ENCODE results near the gene LILRA2.

Gene LILRA2

DNA sequence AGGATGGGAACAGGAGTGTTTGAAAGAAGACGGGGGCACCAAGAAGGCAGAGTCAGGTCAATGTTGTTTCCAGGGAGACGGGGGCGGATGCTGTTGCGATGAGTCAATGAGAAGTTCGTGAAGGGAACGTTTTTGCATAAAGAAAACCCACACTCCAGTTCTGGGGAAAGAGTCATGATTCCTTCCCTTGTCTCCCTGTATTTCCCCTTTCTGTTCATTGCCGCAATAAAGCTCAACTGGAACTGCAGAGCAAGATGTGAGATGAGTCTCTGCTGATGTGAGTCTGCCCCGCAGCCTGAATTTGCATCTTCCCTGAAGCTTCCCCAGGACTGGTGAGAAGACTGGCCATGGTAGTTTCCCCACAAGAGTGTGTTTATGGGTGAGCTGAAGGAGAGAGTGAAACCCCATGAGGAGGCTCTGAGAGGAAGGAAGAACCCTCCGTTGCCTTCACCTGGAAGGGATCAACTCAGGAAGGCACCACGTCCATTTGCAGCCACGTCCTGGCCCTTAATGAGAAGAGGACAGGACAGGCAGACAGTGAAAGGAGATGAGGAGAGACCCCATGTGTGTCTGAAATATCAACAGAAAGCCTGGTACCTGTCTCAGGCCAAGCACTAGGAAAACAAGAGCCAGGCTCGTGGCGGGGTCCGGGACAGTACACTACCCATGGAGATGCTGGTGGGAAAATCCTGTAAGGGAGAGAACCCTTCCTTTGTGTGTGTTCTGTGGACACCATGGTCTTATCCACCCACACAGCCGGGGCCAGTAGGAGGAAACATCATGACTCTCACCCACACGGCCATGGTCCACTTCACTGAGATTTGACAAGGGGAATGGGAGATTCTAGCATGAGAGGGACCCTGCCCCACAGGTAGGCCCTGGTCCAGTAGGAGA lies 33.5 kb downstream of the LILRA2 start:
- TF ChIP-seq, protein P1, sequence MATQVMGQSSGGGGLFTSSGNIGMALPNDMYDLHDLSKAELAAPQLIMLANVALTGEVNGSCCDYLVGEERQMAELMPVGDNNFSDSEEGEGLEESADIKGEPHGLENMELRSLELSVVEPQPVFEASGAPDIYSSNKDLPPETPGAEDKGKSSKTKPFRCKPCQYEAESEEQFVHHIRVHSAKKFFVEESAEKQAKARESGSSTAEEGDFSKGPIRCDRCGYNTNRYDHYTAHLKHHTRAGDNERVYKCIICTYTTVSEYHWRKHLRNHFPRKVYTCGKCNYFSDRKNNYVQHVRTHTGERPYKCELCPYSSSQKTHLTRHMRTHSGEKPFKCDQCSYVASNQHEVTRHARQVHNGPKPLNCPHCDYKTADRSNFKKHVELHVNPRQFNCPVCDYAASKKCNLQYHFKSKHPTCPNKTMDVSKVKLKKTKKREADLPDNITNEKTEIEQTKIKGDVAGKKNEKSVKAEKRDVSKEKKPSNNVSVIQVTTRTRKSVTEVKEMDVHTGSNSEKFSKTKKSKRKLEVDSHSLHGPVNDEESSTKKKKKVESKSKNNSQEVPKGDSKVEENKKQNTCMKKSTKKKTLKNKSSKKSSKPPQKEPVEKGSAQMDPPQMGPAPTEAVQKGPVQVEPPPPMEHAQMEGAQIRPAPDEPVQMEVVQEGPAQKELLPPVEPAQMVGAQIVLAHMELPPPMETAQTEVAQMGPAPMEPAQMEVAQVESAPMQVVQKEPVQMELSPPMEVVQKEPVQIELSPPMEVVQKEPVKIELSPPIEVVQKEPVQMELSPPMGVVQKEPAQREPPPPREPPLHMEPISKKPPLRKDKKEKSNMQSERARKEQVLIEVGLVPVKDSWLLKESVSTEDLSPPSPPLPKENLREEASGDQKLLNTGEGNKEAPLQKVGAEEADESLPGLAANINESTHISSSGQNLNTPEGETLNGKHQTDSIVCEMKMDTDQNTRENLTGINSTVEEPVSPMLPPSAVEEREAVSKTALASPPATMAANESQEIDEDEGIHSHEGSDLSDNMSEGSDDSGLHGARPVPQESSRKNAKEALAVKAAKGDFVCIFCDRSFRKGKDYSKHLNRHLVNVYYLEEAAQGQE (IDR thresholded peaks at IDR 0.05; ENCODE audit: insufficient read depth in 1 of 2, low read depth in 2 of 2, low read length in 2 of 2), result no peak
- no peak for TF ChIP-seq FOXP2 (optimal IDR thresholded peaks at IDR 0.05; ENCODE audit: borderline replicate concordance, extremely low read depth, extremely low read length, insufficient read depth)
- no peak for TF ChIP-seq TAF1 (IDR thresholded peaks at IDR 0.05; ENCODE audit: borderline replicate concordance, insufficient read depth, low read length)
- no peak for TF ChIP-seq POLR2AphosphoS5 (IDR thresholded peaks at IDR 0.05; ENCODE audit: low read depth, low read length)
- TF ChIP-seq SIN3A (IDR thresholded peaks at IDR 0.05; ENCODE audit: borderline replicate concordance, insufficient read depth, low read length), result no peak

DNA sequence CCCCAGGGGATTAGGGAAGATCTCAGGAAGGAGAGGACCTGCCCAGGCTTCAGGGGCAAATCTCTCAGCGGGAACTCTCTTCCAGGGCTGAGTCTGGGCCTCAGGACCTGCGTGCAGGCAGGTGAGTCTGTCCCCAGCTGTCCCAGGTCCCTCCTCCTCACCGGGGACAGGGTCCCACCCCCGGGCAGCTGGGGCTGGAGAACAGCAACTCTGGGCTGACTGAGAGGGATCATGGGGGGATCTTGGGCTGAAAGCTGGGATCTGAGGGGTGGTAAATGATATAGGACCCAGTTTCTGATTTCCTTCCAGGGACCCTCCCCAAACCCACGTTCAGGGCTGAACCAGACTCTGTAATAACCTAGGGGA lies 34.2 kb downstream of the LILRA2 start:
- TF ChIP-seq FOXP2 (optimal IDR thresholded peaks at IDR 0.05; ENCODE audit: borderline replicate concordance, extremely low read depth, extremely low read length, insufficient read depth), result no peak
- TF ChIP-seq SIN3A (IDR thresholded peaks at IDR 0.05; ENCODE audit: borderline replicate concordance, insufficient read depth, low read length), result no peak
- TF ChIP-seq, protein P1 (IDR thresholded peaks at IDR 0.05; ENCODE audit: insufficient read depth in 1 of 2, low read depth in 2 of 2, low read length in 2 of 2), result no peak
- no peak for TF ChIP-seq POLR2AphosphoS5 (IDR thresholded peaks at IDR 0.05; ENCODE audit: low read depth, low read length)
- TF ChIP-seq TAF1 (IDR thresholded peaks at IDR 0.05; ENCODE audit: borderline replicate concordance, insufficient read depth, low read length), result no peak

DNA sequence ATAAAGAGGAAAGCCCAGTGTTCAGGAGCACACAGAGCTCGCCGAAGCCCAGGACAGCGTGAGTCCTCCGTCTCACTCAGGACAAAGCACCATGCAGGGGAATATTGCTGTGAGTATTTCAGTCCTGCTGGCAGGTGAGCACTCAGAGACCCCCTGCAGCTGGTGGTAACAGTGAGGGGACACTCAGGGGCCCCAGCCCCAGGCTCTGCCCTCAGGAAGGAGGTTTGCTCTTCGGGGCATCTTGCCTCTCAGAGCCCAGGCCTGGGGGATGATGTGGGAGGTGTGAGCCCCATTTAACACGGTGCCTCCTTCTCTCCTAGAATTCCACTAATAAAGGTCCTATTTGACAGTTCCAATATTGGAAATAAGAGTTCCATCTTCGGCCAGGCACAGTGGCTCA lies 34.6 kb downstream of the LILRA2 start:
- TF ChIP-seq SIN3A (IDR thresholded peaks at IDR 0.05; ENCODE audit: borderline replicate concordance, insufficient read depth, low read length), result no peak
- TF ChIP-seq FOXP2 (optimal IDR thresholded peaks at IDR 0.05; ENCODE audit: borderline replicate concordance, extremely low read depth, extremely low read length, insufficient read depth), result no peak
- no peak for TF ChIP-seq TAF1 (IDR thresholded peaks at IDR 0.05; ENCODE audit: borderline replicate concordance, insufficient read depth, low read length)
- TF ChIP-seq POLR2AphosphoS5 (IDR thresholded peaks at IDR 0.05; ENCODE audit: low read depth, low read length), result no peak
- TF ChIP-seq, protein P1 (IDR thresholded peaks at IDR 0.05; ENCODE audit: insufficient read depth in 1 of 2, low read depth in 2 of 2, low read length in 2 of 2), result no peak

DNA sequence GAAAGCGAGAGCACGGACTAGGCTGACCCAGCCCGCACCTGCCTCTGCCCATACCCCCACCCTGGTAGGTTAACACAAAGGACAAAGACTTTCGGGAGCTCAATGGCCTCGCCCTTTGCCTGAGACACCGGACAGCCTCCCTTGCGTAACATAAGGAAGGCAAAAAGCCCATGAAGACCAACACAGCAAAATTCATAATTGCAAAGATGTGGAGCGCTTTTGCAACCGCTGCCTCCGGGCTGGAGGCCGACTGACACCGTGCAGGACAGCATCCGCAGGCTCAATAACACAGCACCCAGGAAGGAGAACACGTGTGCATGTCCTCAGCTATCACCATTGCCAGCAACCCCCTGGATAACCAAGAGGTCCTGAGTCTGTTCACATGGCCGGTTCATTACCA lies 35.2 kb downstream of the LILRA2 start:
- TF ChIP-seq SIN3A (IDR thresholded peaks at IDR 0.05; ENCODE audit: borderline replicate concordance, insufficient read depth, low read length) (no peak), TAF1 (IDR thresholded peaks at IDR 0.05; ENCODE audit: borderline replicate concordance, insufficient read depth, low read length) (no peak), POLR2AphosphoS5 (IDR thresholded peaks at IDR 0.05; ENCODE audit: low read depth, low read length) (no peak), FOXP2 (optimal IDR thresholded peaks at IDR 0.05; ENCODE audit: borderline replicate concordance, extremely low read depth, extremely low read length, insufficient read depth) (no peak)
- TF ChIP-seq, protein P1 (IDR thresholded peaks at IDR 0.05; ENCODE audit: insufficient read depth in 1 of 2, low read depth in 2 of 2, low read length in 2 of 2), result no peak
